Measurements from ENCODE around the gene HMGB2. TPM values are rescaled to one million over a fixed set of nuclear protein-coding genes. Genes with fewer than 3 reads are reported as not detected.

The HMGB2 gene
- total RNA-seq, 2 donors from 2014 or later: 16.2 to 18.7 TPM

DNA sequence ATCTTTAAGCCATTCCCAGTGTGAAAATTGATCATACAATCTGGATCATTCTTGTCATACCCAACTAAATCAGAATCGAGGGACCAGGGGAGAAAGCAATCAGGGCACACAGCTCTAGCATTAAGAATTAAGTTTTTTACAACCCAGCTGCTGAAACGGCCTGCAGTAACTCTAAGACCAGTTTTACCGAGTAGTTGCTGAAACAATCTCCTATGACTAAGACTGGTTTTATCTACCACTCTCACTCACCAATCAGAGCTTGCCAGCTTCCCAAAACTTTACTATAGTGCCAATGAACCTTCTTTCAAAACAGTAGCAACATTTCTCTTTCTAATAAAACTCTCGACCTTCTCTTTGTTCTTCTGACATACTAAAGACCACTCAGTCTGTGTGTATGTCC lies 33.8 kb upstream of the HMGB2 start:
- no peak overlapping the region for H3K4me3 ChIP-seq
- DNase-seq (no peak), ATAC-seq (no peak)
- 41 to 52% methylated on average over 4 of the region's 4 CpGs for WGBS, 2 donors
- H3K4me1 ChIP-seq: peaks cover 7% of the 10 kb centered on the region
- no peaks in the 10 kb centered on the region for H3K36me3 ChIP-seq (replicated peaks in 1 of 2; ENCODE audit: insufficient read depth in 1 of 2, low read depth in 2 of 2)
- intact Hi-C loops (cut with DNase I): no loop called here
- H3K9me3 ChIP-seq: no peaks in the 10 kb centered on the region
- TF ChIP-seq POLR2A (IDR thresholded peaks at IDR 0.05): no peak
- TF ChIP-seq, protein P1, sequence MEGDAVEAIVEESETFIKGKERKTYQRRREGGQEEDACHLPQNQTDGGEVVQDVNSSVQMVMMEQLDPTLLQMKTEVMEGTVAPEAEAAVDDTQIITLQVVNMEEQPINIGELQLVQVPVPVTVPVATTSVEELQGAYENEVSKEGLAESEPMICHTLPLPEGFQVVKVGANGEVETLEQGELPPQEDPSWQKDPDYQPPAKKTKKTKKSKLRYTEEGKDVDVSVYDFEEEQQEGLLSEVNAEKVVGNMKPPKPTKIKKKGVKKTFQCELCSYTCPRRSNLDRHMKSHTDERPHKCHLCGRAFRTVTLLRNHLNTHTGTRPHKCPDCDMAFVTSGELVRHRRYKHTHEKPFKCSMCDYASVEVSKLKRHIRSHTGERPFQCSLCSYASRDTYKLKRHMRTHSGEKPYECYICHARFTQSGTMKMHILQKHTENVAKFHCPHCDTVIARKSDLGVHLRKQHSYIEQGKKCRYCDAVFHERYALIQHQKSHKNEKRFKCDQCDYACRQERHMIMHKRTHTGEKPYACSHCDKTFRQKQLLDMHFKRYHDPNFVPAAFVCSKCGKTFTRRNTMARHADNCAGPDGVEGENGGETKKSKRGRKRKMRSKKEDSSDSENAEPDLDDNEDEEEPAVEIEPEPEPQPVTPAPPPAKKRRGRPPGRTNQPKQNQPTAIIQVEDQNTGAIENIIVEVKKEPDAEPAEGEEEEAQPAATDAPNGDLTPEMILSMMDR (IDR thresholded peaks at IDR 0.05): no peak
- no peaks in the 10 kb centered on the region for H3K27me3 ChIP-seq
- H3K27ac ChIP-seq: no peak overlapping the region

DNA sequence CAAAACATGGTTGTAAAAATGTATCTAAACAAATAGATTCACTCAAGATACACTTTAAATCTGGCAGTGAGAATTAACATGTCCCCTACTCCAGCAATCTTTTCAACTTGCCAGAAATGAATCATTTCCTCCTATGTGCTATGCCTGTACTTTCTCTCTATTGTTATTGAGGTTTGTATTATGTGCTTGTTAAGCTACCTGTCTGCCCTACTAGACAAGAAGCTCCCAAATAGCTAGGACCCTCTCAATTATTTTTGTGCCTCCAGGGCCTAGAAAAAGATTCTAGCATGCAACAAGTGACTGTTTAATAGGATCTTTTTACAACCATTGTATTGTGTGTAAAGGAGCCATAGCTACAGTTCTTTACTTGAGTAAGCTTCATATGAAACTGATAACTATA lies 33.1 kb upstream of the HMGB2 start:
- no peak overlapping the region for H3K27ac ChIP-seq

DNA sequence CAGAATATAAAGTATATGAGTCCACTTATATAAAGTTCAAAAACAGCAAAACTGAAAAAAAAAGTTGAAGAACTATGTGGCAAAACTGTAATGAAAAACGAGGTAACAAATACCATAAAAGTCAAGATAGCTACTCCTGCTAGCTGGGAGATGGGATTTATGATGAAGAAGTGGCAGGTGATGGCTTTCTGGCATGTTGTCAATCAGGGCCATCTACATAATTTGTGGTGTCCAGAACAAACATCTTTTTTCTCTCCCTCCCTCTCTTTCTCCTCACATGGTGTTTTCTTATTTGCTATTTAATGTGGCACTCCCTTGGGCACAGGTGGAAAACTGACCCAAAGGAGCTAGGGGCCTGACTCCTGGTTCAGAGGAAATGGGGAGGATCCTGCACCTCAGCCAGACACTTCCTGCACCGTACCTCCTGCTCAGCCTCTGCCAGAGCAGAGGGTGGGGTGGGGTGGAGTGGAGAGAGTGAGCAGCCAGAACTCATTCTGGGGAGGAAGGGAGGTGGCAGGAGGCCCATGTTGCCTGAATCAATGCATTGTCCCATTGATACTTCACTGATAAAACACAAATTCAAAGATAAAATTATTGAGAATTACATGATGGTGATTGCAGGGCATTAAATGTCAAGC lies 31.3 kb upstream of the HMGB2 start:
- no peak for DNase-seq
- no peak overlapping the region for H3K4me3 ChIP-seq
- H3K27me3 ChIP-seq: no peaks in the 10 kb centered on the region
- no peak for ATAC-seq
- WGBS, 2 donors: 31 to 40% methylated on average over 2 of the region's 2 CpGs
- intact Hi-C loops (cut with DNase I): no loop called here
- H3K27ac ChIP-seq: no peak overlapping the region
- H3K36me3 ChIP-seq (replicated peaks in 1 of 2; ENCODE audit: insufficient read depth in 1 of 2, low read depth in 2 of 2): no peaks in the 10 kb centered on the region
- TF ChIP-seq, protein P1 (IDR thresholded peaks at IDR 0.05): no peak
- TF ChIP-seq POLR2A (IDR thresholded peaks at IDR 0.05): no peak
- no peaks in the 10 kb centered on the region for H3K4me1 ChIP-seq
- H3K9me3 ChIP-seq: no peaks in the 10 kb centered on the region

More for the DNA sequence above, 33.1 kb upstream of the HMGB2 start:
- no peaks in the 10 kb centered on the region for H3K4me1 ChIP-seq
- H3K36me3 ChIP-seq (replicated peaks in 1 of 2; ENCODE audit: insufficient read depth in 1 of 2, low read depth in 2 of 2): no peaks in the 10 kb centered on the region
- intact Hi-C loops (cut with DNase I): no loop called here
- no peak for DNase-seq
- TF ChIP-seq, protein P1 (IDR thresholded peaks at IDR 0.05): no peak
- TF ChIP-seq POLR2A (IDR thresholded peaks at IDR 0.05): no peak
- no peaks in the 10 kb centered on the region for H3K9me3 ChIP-seq
- no peak overlapping the region for H3K4me3 ChIP-seq
- H3K27me3 ChIP-seq: no peaks in the 10 kb centered on the region
- no peak for ATAC-seq

DNA sequence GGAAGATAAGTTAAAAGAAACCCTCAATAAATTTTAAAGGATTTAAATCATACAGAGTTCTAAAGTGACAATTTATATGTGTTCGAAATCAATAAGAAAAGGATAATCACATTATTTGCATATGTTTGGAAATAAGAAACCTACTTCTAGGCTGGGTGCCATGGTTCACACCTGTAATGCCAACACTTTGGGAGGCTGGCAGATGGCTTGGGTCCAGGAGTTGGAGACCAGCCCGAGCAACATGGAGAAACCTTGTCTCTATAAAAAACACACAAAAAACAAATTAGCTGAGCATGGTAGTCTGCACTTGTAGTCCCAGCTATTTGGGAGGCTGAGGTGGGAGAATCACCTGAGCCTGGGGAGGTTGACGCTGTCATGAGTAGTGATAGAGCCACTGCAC lies 28.5 kb upstream of the HMGB2 start:
- DNase-seq: peak; percentile 26 to 76 (median 54)
- intact Hi-C loops (cut with DNase I): no loop called here
- no peak overlapping the region for H3K4me3 ChIP-seq
- H3K27ac ChIP-seq: no peak overlapping the region
- TF ChIP-seq POLR2A (IDR thresholded peaks at IDR 0.05): no peak
- TF ChIP-seq, protein P1 (IDR thresholded peaks at IDR 0.05): no peak
- ATAC-seq: no peak
- 54 to 56% methylated on average over 3 of the region's 3 CpGs for WGBS, 2 donors
- no peaks in the 10 kb centered on the region for H3K9me3 ChIP-seq
- no peaks in the 10 kb centered on the region for H3K36me3 ChIP-seq (replicated peaks in 1 of 2; ENCODE audit: insufficient read depth in 1 of 2, low read depth in 2 of 2)
- H3K4me1 ChIP-seq: no peaks in the 10 kb centered on the region
- no peaks in the 10 kb centered on the region for H3K27me3 ChIP-seq

DNA sequence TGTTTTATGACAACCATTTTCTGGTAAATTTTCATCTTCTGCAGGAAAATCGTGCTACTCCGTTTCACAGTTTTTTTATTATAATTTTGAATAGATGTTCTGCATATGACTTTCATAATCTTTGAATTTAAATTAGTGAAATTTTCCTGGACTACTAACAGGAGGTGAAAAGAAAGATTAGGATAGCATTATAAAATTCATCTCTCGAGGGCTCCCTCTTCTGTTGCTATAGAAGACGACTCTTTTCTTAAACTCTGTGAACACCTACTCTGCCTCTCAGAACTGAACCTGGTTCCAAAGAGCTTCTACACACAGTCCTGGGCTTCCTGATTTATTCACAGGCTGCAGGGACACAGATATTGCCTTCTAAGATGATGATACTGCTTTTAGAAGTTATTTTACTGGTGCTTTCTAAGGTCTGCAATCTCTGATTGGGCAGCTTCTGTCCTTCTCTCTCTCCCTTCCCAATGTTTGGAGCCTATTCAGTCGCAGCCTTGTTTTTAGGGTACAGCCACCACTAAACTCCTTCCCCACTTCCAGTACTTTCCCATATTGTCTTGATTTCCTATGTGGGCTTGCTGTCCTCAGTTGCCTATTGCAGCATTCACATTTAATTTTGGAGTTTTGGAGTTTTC lies 26.5 kb upstream of the HMGB2 start:
- Histone ChIP-seq H3K36me3 (replicated peaks in 1 of 2; ENCODE audit: insufficient read depth in 1 of 2, low read depth in 2 of 2) (no peaks in the 10 kb centered on the region), H3K4me1 (no peaks in the 10 kb centered on the region), H3K9me3 (no peaks in the 10 kb centered on the region), H3K27ac (no peak overlapping the region), H3K4me3 (no peak overlapping the region), H3K27me3 (no peaks in the 10 kb centered on the region)
- TF ChIP-seq, protein P1 (IDR thresholded peaks at IDR 0.05): peak in 4 of 7 experiments; percentile 20 to 35 (median 25)
- no peak for TF ChIP-seq POLR2A (IDR thresholded peaks at IDR 0.05)
- ATAC-seq (peak; percentile 55), DNase-seq (no peak)
- 35 to 42% methylated on average over 5 of the region's 5 CpGs for WGBS, 2 donors
- intact Hi-C loops (cut with DNase I): no loop called here

Measured in body of pancreas (tissue), 4 donors.